Type B pancreatic cell (in vitro differentiated cells): ENCODE data around the gene LZIC. TPM values are rescaled to one million over a fixed set of nuclear protein-coding genes. Genes with fewer than 3 reads are reported as not detected.

Experiments
- DNase-seq: peaks from one replicate; pipeline ENCODE4 v3.0.0; 2021; ENCODE audit warnings: mixed read lengths; ENCODE audit not compliant: unreplicated experiment; ENCODE audit errors: extremely low spot score
- H3K27ac Mint-ChIP-seq: 2 replicates; pipeline ENCODE4 v1.8.0; 2021; ENCODE audit warnings: mild to moderate bottlenecking, mixed read lengths
- H3K27me3 Mint-ChIP-seq: 2 replicates; pipeline ENCODE4 v1.8.0; 2021; ENCODE audit warnings: mixed read lengths
- H3K36me3 Mint-ChIP-seq: 2 replicates; pipeline ENCODE4 v1.8.0; 2021; ENCODE audit warnings: mixed read lengths
- H3K4me1 Mint-ChIP-seq: one replicate; pipeline ENCODE4 v1.8.0; 2021; ENCODE audit warnings: mixed read lengths; ENCODE audit not compliant: unreplicated experiment
- H3K4me3 Mint-ChIP-seq: 2 replicates; pipeline ENCODE4 v1.8.0; 2021; ENCODE audit warnings: mild to moderate bottlenecking, mixed read lengths
- H3K9me3 Mint-ChIP-seq: 2 replicates; pipeline ENCODE4 v1.8.0; 2021; ENCODE audit warnings: mixed read lengths
- CTCF ChIP-seq: fragments of 200-600 bp; sonication (generic); conservative IDR thresholded peaks from 2 replicates; pipeline ENCODE4 v1.5.0; 2021; ENCODE audit warnings: antibody characterized with exemption, mild to moderate bottlenecking
- total RNA-seq: library from RNA; stranded (reverse); gene quantifications from 2 replicates; pipeline ENCODE4 v1.2.1, GENCODE V29; 2021; ENCODE audit warnings: low replicate concordance

LZIC gene
- total RNA-seq, 1 donor from 2014 or later: 41.8 TPM

- DNase-seq: no peak
- peaks cover 20% of the 10 kb centered on the region for H3K4me1 Mint-ChIP-seq
- no peak for TF ChIP-seq CTCF
- H3K27ac Mint-ChIP-seq: peak overlapping the region; percentile 44
- H3K4me3 Mint-ChIP-seq: no peak overlapping the region
- no peaks in the 10 kb centered on the region for H3K9me3 Mint-ChIP-seq
- H3K27me3 Mint-ChIP-seq: no peaks in the 10 kb centered on the region
- no peaks in the 10 kb centered on the region for H3K36me3 Mint-ChIP-seq
These were observed 42.8 kb downstream of the LZIC start for GRCh38 chr1:9900142-9901043.

- H3K27ac Mint-ChIP-seq: peak overlapping the region; percentile 66
- no peak for TF ChIP-seq CTCF
- H3K4me3 Mint-ChIP-seq: no peak overlapping the region
- H3K27me3 Mint-ChIP-seq: no peaks in the 10 kb centered on the region
- H3K4me1 Mint-ChIP-seq: peaks cover 40% of the 10 kb centered on the region
- H3K9me3 Mint-ChIP-seq: no peaks in the 10 kb centered on the region
- DNase-seq: no peak
- H3K36me3 Mint-ChIP-seq: peaks cover 3% of the 10 kb centered on the region
These were observed 49.1 kb downstream of the LZIC start for GRCh38 chr1:9894115-9894514.

- Mint-ChIP-seq H3K27ac (peak overlapping the region; percentile 66), H3K4me1 (peaks cover 40% of the 10 kb centered on the region), H3K36me3 (peaks cover 3% of the 10 kb centered on the region), H3K9me3 (no peaks in the 10 kb centered on the region), H3K4me3 (peak overlapping the region; percentile 19), H3K27me3 (no peaks in the 10 kb centered on the region)
- DNase-seq: no peak
- TF ChIP-seq CTCF: no peak
These were observed 50.3 kb downstream of the LZIC start for GRCh38 chr1:9892563-9893528.

GRCh38 chr1:9891207-9891606 lies 52.0 kb downstream of the LZIC start:
- H3K36me3 Mint-ChIP-seq: peaks cover 3% of the 10 kb centered on the region

More at GRCh38 chr1:9891207-9891606, 52.0 kb downstream of the LZIC start:
- peak overlapping the region; percentile 76 for H3K27ac Mint-ChIP-seq
- DNase-seq: no peak
- peaks cover 40% of the 10 kb centered on the region for H3K4me1 Mint-ChIP-seq
- no peaks in the 10 kb centered on the region for H3K9me3 Mint-ChIP-seq
- H3K4me3 Mint-ChIP-seq: peak overlapping the region; percentile 56
- no peaks in the 10 kb centered on the region for H3K27me3 Mint-ChIP-seq
- no peak for TF ChIP-seq CTCF
